GM12878 (cell line): ENCODE data around the gene QPCT.

ENCODE experiments used
- BRCA1 ChIP-seq: IDR thresholded peaks from 2 replicates; pipeline ENCODE4 v1.6.1; 2011; ENCODE audit warnings: low read depth, low read length, improper control_type of control experiment
- DPF2 ChIP-seq: fragments of 450-650 bp; IDR thresholded peaks from 2 replicates; pipeline ENCODE4 v1.6.1; 2017; ENCODE audit warnings: mild to moderate bottlenecking
- EED ChIP-seq: sonication (generic); IDR thresholded peaks from 2 replicates; pipeline ENCODE4 v1.6.1; 2016; ENCODE audit warnings: antibody characterized with exemption, low read depth
- ETV6 ChIP-seq, 2 experiments: fragments of 450-650 bp in 1 of 2; IDR thresholded peaks in 1 of 2; conservative IDR thresholded peaks in 1 of 2; 2 replicates each; pipeline ENCODE4 v1.6.1; 2014; ENCODE audit warnings: antibody characterized with exemption in 1 of 2, borderline replicate concordance in 1 of 2, low read depth in 1 of 2, mild to moderate bottlenecking in 1 of 2, moderate library complexity in 1 of 2
- JUND ChIP-seq: IDR thresholded peaks from 2 replicates; pipeline ENCODE4 v1.6.1; 2012; ENCODE audit warnings: low read depth, mild to moderate bottlenecking, low read length, improper control_type of control experiment, moderate library complexity
- TAF1 ChIP-seq: IDR thresholded peaks from 2 replicates; pipeline ENCODE4 v1.6.1; 2011; ENCODE audit warnings: mild to moderate bottlenecking, low read depth, low read length, borderline replicate concordance
- TBL1XR1 ChIP-seq: IDR thresholded peaks from 2 replicates; pipeline ENCODE4 v1.6.1; 2012; ENCODE audit warnings: low read depth, low read length, improper control_type of control experiment
- YBX1 ChIP-seq: fragments of 450-650 bp; IDR thresholded peaks from 2 replicates; pipeline ENCODE4 v1.6.1; 2016; ENCODE audit warnings: antibody characterized with exemption
- ZNF24 ChIP-seq: fragments of 450-650 bp; IDR thresholded peaks from 2 replicates; pipeline ENCODE4 v1.6.1; 2017; ENCODE audit warnings: antibody characterized with exemption, mild to moderate bottlenecking
- TF ChIP-seq, protein P1 (sequence below), 3 experiments: IDR thresholded peaks in 2 of 3; conservative IDR thresholded peaks in 1 of 3; 2 replicates each; pipeline ENCODE4 v1.5.1; 2011; ENCODE audit warnings: low read depth in 3 of 3, low read length in 3 of 3, mild to moderate bottlenecking in 3 of 3, control low read depth in 2 of 3, moderate library complexity in 2 of 3, inconsistent platforms in 1 of 3, mixed read lengths in 1 of 3; ENCODE audit not compliant: control insufficient read depth in 2 of 3, insufficient read depth in 1 of 3; ENCODE audit errors: extremely low read depth in 1 of 3

DNA sequence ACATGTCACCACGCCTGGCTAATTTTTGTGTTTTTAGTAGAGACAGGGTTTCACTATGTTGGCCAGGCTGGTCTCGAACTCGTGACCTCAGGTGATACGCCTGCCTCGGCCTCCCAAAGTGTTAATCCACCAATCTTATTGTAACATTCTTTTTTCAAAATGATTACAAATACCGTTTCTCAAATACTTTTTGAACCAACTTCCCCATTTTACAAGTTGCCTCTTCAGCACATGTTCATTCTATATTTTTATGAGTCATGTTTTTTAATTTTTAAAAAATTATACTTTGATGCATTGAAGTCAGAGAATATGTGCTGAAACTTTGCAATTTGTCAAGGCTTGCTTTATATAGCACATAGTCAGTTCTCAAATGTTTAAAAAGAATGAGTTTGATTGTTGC, 58.2 kb downstream of the QPCT start:
- TF ChIP-seq TBL1XR1 (no peak), DPF2 (no peak), EED (no peak), ZNF24 (no peak), TAF1 (no peak), JUND (no peak), YBX1 (no peak), BRCA1 (no peak), ETV6 (conservative IDR thresholded peaks at IDR 0.05 in 1 of 2, IDR thresholded peaks at IDR 0.05 in 1 of 2; ENCODE audit: borderline replicate concordance in 1 of 2, low read depth in 1 of 2) (no peak)
- TF ChIP-seq, protein P1, sequence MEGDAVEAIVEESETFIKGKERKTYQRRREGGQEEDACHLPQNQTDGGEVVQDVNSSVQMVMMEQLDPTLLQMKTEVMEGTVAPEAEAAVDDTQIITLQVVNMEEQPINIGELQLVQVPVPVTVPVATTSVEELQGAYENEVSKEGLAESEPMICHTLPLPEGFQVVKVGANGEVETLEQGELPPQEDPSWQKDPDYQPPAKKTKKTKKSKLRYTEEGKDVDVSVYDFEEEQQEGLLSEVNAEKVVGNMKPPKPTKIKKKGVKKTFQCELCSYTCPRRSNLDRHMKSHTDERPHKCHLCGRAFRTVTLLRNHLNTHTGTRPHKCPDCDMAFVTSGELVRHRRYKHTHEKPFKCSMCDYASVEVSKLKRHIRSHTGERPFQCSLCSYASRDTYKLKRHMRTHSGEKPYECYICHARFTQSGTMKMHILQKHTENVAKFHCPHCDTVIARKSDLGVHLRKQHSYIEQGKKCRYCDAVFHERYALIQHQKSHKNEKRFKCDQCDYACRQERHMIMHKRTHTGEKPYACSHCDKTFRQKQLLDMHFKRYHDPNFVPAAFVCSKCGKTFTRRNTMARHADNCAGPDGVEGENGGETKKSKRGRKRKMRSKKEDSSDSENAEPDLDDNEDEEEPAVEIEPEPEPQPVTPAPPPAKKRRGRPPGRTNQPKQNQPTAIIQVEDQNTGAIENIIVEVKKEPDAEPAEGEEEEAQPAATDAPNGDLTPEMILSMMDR (IDR thresholded peaks at IDR 0.05 in 2 of 3, conservative IDR thresholded peaks at IDR 0.05 in 1 of 3; ENCODE audit: control insufficient read depth in 2 of 3, extremely low read depth in 1 of 3, insufficient read depth in 1 of 3, low read depth in 3 of 3, low read length in 3 of 3) = no peak
